ENCODE results near the gene MEI4.
"Not testable (repeated sequence)": the region's sequence is repeated elsewhere in the genome, so short reads cannot be mapped to it uniquely, and the experiment has no call there.

The MEI4 gene

GRCh38 chr6:77816766-77817270 is 164.0 kb downstream of the MEI4 start:
- no peak for DNase-seq

- no peak for DNase-seq
These were observed 169.4 kb downstream of the MEI4 start for GRCh38 chr6:77822265-77822664.

- no peak for DNase-seq
These were observed 172.4 kb downstream of the MEI4 start for GRCh38 chr6:77825204-77825603.

- DNase-seq, result no peak
These were observed 176.9 kb downstream of the MEI4 start for GRCh38 chr6:77829736-77830135.

DNA sequence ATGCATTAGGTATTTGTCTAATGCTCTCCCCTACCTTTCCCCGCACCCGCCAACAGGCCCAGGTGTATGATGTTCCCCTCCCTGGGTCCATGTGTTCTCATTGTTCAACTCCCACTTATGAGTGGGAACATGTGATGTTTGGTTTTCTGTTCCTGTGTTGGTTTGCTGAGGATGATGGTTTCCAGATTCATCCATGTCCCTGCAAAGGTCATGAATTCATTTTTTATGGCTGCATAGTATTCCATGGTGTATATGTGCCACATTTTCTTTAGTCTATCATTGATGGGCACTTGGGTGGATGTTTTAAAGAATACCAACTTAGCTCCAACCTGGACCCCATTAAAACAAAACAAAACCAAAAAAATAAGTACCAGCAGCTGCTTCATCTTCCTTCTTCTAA is 180.9 kb downstream of the MEI4 start:
- DNase-seq, result not testable (repeated sequence)

DNA sequence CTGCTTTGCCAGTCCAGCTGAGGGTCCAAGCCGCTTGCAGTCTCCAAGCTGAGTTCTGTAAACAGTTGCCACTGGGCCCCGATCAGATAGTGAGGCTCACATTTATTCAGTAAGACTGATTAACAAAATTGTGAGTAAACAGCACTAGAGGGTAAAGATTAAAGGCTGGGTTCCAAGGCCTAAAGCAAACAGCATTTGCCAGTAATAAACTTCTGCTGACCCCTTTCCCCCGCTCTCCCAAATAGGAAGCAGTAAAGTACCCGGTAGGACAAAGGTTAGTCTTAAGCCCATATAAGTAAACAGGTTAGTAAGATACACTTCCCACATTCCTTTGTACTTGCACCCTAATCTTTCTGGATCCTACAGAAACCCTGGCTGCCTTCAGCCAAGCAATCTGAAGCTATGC is 181.8 kb downstream of the MEI4 start:
- DNase-seq, result no peak

GRCh38 chr6:77837034-77837784 is 184.4 kb downstream of the MEI4 start:
- no peak for DNase-seq

DNA sequence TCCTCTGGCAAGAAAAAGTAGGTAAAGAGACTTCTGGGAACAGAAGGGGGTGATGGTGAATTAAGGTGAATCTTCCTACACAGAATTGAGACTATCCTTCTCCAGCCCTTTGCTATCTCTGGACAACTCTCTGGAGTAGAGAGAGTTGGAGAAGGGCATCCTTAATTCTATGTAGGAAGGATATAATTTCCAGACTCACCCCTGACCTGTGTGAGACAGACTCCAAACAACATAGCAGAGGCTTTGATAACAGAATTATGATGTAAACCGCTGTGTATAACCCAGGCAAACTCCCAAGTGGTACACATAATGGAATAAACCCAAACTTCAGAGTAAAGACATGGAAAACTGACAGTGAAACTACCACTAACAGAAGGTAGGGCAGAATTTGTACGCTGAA is 186.5 kb downstream of the MEI4 start:
- no peak for DNase-seq

GRCh38 chr6:77844822-77845221 is 192.0 kb downstream of the MEI4 start:
- DNase-seq, result no peak

GRCh38 chr6:77853401-77853800 is 200.6 kb downstream of the MEI4 start:
- DNase-seq, result no peak

GRCh38 chr6:77856391-77856790 is 203.6 kb downstream of the MEI4 start:
- no peak for DNase-seq

DNA sequence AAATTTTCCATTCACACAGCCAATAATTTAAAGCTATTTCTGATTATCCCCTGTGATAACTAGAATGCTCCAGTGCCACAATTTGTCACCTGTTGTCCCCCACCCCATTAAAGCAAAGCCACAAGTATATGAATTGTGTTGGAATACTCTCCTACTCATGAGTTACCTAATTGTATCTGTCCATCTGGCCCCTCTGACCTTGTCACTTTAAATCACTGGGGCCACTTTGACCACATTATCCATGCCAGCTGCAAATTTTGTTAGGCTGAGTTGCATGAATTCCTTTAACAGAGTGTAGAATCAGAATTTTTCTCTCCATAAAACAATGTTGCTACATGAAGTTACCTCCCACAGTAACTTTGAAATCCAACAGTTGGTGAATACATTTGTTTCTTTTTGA is 204.6 kb downstream of the MEI4 start:
- no peak for DNase-seq

- DNase-seq, result no peak
These were observed 223.5 kb downstream of the MEI4 start for GRCh38 chr6:77876300-77876699.

DNA sequence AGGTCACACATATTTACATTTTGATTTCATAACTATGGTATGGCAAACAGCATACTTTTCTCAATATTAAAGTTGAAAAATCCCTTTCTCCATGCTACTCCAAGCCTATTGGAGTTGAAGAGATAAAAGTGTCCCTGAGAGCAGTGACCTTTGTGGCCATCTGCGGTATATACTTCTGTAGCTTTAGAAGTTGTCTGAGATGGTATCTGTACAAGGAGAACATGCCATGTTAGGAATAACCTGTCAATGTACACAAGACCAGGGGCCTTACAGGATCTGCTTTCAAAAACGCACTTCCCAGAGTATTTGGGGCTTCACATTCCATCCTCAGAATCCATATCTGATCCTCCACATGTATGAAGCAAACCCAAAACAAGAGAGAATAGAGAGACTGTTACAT is 226.7 kb downstream of the MEI4 start:
- no peak for DNase-seq

DNA sequence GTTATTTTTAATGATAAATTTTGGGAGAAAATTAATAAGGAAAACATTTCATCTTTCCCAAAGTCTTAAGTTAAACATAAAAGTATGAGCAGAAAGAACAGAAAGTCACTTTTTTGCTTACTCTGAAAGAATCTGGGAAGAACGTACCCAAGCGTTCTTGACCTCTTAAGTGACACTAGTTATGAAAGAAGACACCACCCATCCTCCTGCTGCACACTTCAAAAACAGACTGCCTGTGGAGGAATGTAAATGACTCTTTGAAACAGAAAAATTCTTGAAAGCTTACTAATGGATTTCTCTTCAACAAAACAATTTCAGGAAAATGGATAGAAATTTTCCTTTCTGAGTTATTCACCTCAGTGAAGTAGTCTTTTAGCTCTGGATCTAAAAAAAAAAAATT is 227.7 kb downstream of the MEI4 start:
- DNase-seq, result no peak

DNA sequence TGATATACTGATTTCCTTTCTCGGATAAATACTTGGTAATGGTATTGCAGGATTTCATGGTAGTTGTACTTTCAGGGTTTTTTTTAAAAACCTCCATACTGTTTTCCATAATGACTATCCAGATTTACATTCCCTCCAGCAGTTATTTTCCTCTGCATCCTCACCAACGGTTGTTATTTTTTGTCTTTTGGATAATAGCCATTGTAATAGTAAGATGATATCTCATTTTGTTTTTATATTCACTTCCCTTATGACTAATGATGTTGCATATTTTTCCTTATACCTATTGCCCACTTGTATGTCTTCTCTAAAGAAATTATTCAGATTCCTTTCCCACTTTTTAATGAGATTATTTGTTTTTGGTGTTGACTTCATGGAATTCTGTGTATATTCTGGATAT is 231.0 kb downstream of the MEI4 start:
- no peak for DNase-seq

GRCh38 chr6:77893391-77893790 is 240.6 kb downstream of the MEI4 start:
- no peak for DNase-seq

- DNase-seq, result no peak
These were observed 253.2 kb downstream of the MEI4 start for GRCh38 chr6:77906070-77906469.

DNA sequence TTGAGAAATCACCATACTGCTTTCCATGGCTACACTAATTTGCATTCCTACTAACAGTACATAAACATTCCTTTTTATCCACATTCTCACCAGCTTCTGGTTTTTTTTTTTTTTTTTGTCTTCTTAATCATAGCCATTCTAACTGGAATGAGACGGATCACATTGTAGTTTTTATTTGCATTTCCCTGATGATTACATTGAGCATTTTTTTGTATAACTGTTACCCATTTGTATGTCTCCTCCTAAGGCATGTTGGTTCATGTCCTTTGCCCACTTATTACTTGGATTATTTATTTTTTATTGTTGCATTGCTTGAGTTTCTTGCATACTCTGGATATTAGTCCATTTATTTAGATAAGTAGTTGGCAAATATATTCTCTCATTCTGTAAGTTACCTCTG is 258.0 kb downstream of the MEI4 start:
- no peak for DNase-seq

- no peak for DNase-seq
These were observed 273.4 kb downstream of the MEI4 start for GRCh38 chr6:77926198-77926751.

DNA sequence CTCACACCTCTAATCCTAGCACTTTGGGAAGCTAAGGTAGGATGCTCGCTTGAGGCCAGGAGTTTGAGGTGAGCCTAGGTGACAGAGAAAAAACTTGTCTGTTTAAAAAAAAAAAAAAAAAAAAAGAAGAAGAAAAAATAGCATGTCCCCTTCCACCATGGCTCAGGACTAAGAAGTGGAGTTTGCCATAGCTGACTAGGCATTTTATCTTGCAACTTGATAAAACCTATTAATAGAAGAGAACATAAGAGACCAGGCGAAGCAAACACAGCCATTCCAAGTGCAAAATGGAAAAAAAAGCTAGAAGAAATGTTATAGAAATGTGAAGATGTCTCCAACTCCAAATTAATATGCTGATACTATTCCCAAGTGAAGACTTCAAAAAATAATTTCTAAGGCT is 277.5 kb downstream of the MEI4 start:
- no peak for DNase-seq

- DNase-seq, result no peak
These were observed 278.1 kb downstream of the MEI4 start for GRCh38 chr6:77930952-77931351.

GRCh38 chr6:77962070-77962469 is 309.2 kb downstream of the MEI4 start:
- DNase-seq, result no peak

DNA sequence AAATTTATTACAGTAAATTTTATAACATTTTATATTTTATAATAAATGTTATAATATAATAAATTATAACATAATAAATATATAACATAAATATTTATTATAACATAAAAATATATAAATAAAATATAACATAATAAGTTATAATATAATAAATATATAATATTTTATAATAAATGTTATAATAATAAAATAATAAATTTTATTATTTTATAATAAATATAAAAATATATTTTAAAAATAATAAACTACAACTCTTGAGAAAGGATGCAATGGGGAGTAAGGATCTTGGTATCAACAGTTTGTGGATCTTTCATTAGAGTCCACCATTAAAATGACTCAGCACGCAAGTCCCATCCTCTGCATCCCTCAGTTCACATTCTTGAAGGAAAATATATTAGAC is 312.6 kb downstream of the MEI4 start:
- DNase-seq, result no peak

GRCh38 chr6:77972334-77972733 is 319.5 kb downstream of the MEI4 start:
- no peak for DNase-seq
